SK-N-MC (cell line): Measurements from ENCODE around the gene PTPRK.

Experiments used
- EZH2 ChIP-seq: fragments of 200-600 bp; sonication (generic); IDR thresholded peaks from one replicate; pipeline ENCODE4 v1.6.1; 2017; ENCODE audit warnings: antibody characterized with exemption
- FOXP2 ChIP-seq: optimal IDR thresholded peaks from 2 replicates; pipeline ENCODE3; 2011; ENCODE audit warnings: mild to moderate bottlenecking, moderate library complexity; ENCODE audit not compliant: insufficient read depth; ENCODE audit errors: extremely low read length, control extremely low read depth
- POLR2AphosphoS5 ChIP-seq: IDR thresholded peaks from 2 replicates; pipeline ENCODE4 v1.6.1; 2012; ENCODE audit warnings: mild to moderate bottlenecking, low read depth, low read length, borderline replicate concordance

- no peak for TF ChIP-seq POLR2AphosphoS5
- TF ChIP-seq EZH2, result no peak
- TF ChIP-seq FOXP2, result no peak
Measured at GRCh38 chr6:128199461-128199860, 320.9 kb downstream of the PTPRK start.
